PC-9 (cell line): ENCODE results near the gene BRIP1. TPM values are rescaled to one million over a fixed set of nuclear protein-coding genes. Genes with fewer than 3 reads are reported as not detected.

Source experiments
- BruUV-seq: library from RNA; stranded (reverse); fragments of 400-500 nt; replicated peaks from 2 replicates; lab custom pipeline; 2021; lab: Mats Ljungman, UMichigan
- CTCF ChIA-PET: fragments of 300-600 bp; sonication (Branson Sonifier 250); formaldehyde crosslinking; loops from one replicate; lab custom pipeline; 2022; ENCODE audit warnings: antibody characterized with exemption; lab: Charles Lee
- POLR2A ChIA-PET: fragments of 300-600 bp; sonication (Branson Sonifier 250); formaldehyde crosslinking; loops from one replicate; lab custom pipeline; 2022; ENCODE audit warnings: antibody characterized with exemption; ENCODE audit not compliant: unreplicated experiment; lab: Charles Lee
- DNase-seq, 2 experiments: peaks; one replicate each; pipeline versions ENCODE4 v3.0.0 to v3.0.0-alpha.2; 2015 to 2022; ENCODE audit warnings: mixed read lengths in 1 of 2
- H2AFZ ChIP-seq: fragments of 200-600 bp; sonication (generic); 2 replicates; pipeline ENCODE4 v1.8.1; 2017; ENCODE audit warnings: antibody characterized with exemption
- H3F3A ChIP-seq: fragments of 200-600 bp; sonication (generic); 2 replicates; pipeline ENCODE4 v1.8.1; 2017; ENCODE audit warnings: antibody characterized with exemption, mild to moderate bottlenecking, low read depth; ENCODE audit not compliant: insufficient read depth
- H3K27ac ChIP-seq: fragments of 200-600 bp; sonication (generic); 2 replicates; pipeline ENCODE4 v1.6.1; 2016; ENCODE audit warnings: mixed run types
- H3K27me3 ChIP-seq: fragments of 200-600 bp; sonication (generic); 2 replicates; pipeline ENCODE4 v1.6.1; 2016; ENCODE audit warnings: low read depth, mixed run types; ENCODE audit not compliant: insufficient read depth
- H3K36me3 ChIP-seq: fragments of 200-600 bp; sonication (generic); 2 replicates; pipeline ENCODE4 v1.6.1; 2016; ENCODE audit warnings: low read depth, mixed run types
- H3K4me1 ChIP-seq: fragments of 200-600 bp; sonication (generic); replicated peaks from 2 replicates; pipeline ENCODE4 v1.6.1; 2016; ENCODE audit warnings: mixed run types; ENCODE audit not compliant: insufficient read depth
- H3K4me2 ChIP-seq: fragments of 200-600 bp; sonication (generic); 2 replicates; pipeline ENCODE4 v1.6.1; 2017; ENCODE audit warnings: mixed run types
- H3K4me3 ChIP-seq: fragments of 200-600 bp; sonication (generic); 2 replicates; pipeline ENCODE4 v1.6.1; 2016; ENCODE audit warnings: mixed run types
- H3K79me2 ChIP-seq: fragments of 200-600 bp; sonication (generic); 2 replicates; pipeline ENCODE4 v1.6.1; 2017; ENCODE audit warnings: low read depth, mixed run types
- H3K9me2 ChIP-seq: fragments of 200-600 bp; sonication (generic); 2 replicates; pipeline ENCODE4 v1.8.1; 2017; ENCODE audit warnings: mild to moderate bottlenecking; ENCODE audit not compliant: insufficient read depth
- H3K9me3 ChIP-seq: fragments of 200-600 bp; sonication (generic); 2 replicates; pipeline ENCODE4 v1.8.1; 2016; ENCODE audit warnings: low read depth; ENCODE audit not compliant: insufficient read depth
- H4K20me1 ChIP-seq: fragments of 200-600 bp; sonication (generic); 2 replicates; pipeline ENCODE4 v1.8.1; 2017; ENCODE audit not compliant: insufficient read depth
- CTCF ChIP-seq: fragments of 200-600 bp; sonication (generic); conservative IDR thresholded peaks from 2 replicates; pipeline ENCODE4 v1.6.1; 2017; ENCODE audit warnings: mixed run types, antibody characterized with exemption, mild to moderate bottlenecking, moderate library complexity
- EZH2 ChIP-seq: fragments of 200-600 bp; sonication (generic); IDR thresholded peaks from 2 replicates; pipeline ENCODE4 v1.8.0; 2017; ENCODE audit warnings: antibody characterized with exemption, low read depth
- intact Hi-C: fragments of 100-400 bp; cut with micrococcal nuclease; formaldehyde crosslinking; loops from one replicate; pipeline ENCODE4 v1.10.0; 2022; ENCODE audit not compliant: unreplicated experiment
- total RNA-seq: library from RNA; stranded (reverse); gene quantifications from 2 replicates; pipeline ENCODE4 v1.2.3, GENCODE V29; 2021

The BRIP1 gene
- total RNA-seq, 1 experiment from 2014 or later = 16.0 TPM

GRCh38 chr17:61718022-61718421 lies 145.3 kb downstream of the BRIP1 start:
- TF ChIP-seq CTCF (no peak), EZH2 (no peak)
- Histone ChIP-seq H3K4me1 (no peaks in the 10 kb centered on the region), H3K79me2 (no peaks in the 10 kb centered on the region), H3K4me3 (no peak overlapping the region), H3K4me2 (no peak overlapping the region), H2AFZ (no peak overlapping the region), H3K27ac (no peak overlapping the region), H3K9me3 (no peaks in the 10 kb centered on the region; the same call in none of the 2 replicates), H4K20me1 (no peaks in the 10 kb centered on the region), H3F3A (no peaks in the 10 kb centered on the region), H3K36me3 (peaks cover 6% of the 10 kb centered on the region; the same call in 1 of the 2 replicates), H3K9me2 (no peaks in the 10 kb centered on the region), H3K27me3 (no peaks in the 10 kb centered on the region)
- ChIA-PET POLR2A (no interaction called here), CTCF (no interaction called here)
- DNase-seq = no peak
- intact Hi-C loops = no loop called here
- BruUV-seq = no TSS peak

- Histone ChIP-seq H3K79me2 (no peaks in the 10 kb centered on the region), H3K9me2 (no peaks in the 10 kb centered on the region), H3K36me3 (peaks cover 6% of the 10 kb centered on the region; the same call in 1 of the 2 replicates), H3K27me3 (no peaks in the 10 kb centered on the region), H4K20me1 (no peaks in the 10 kb centered on the region), H2AFZ (no peak overlapping the region), H3K4me3 (no peak overlapping the region), H3K9me3 (no peaks in the 10 kb centered on the region; the same call in none of the 2 replicates), H3F3A (no peaks in the 10 kb centered on the region), H3K4me1 (no peaks in the 10 kb centered on the region), H3K4me2 (no peak overlapping the region), H3K27ac (no peak overlapping the region)
- no TSS peak for BruUV-seq
- ChIA-PET POLR2A (no interaction called here), CTCF (no interaction called here)
- no peak for DNase-seq
- intact Hi-C loops = no loop called here
- TF ChIP-seq CTCF (no peak), EZH2 (no peak)
Observed at GRCh38 chr17:61717352-61717751, 146.0 kb downstream of the BRIP1 start.

GRCh38 chr17:61716225-61716829 lies 147.0 kb downstream of the BRIP1 start:
- H3K79me2 ChIP-seq = no peaks in the 10 kb centered on the region
- CTCF ChIA-PET = no interaction called here
- intact Hi-C loops = no loop called here
- H3K9me3 ChIP-seq = no peaks in the 10 kb centered on the region; the same call in none of the 2 replicates
- no peak for TF ChIP-seq EZH2
- no peak for TF ChIP-seq CTCF
- no TSS peak for BruUV-seq
- no peaks in the 10 kb centered on the region for H3K9me2 ChIP-seq
- no peaks in the 10 kb centered on the region for H3F3A ChIP-seq
- H3K4me2 ChIP-seq = no peak overlapping the region
- POLR2A ChIA-PET = no interaction called here
- no peak overlapping the region for H2AFZ ChIP-seq
- H4K20me1 ChIP-seq = no peaks in the 10 kb centered on the region
- no peak overlapping the region for H3K4me3 ChIP-seq
- H3K27ac ChIP-seq = no peak overlapping the region
- no peaks in the 10 kb centered on the region for H3K27me3 ChIP-seq
- no peaks in the 10 kb centered on the region for H3K4me1 ChIP-seq
- peaks cover 6% of the 10 kb centered on the region; the same call in 1 of the 2 replicates for H3K36me3 ChIP-seq
- DNase-seq = no peak
